Measurements from ENCODE around the gene SEC23B.

GRCh38 chr20:18585134-18585533, 77.4 kb downstream of the SEC23B start:
- TF ChIP-seq, protein P1, sequence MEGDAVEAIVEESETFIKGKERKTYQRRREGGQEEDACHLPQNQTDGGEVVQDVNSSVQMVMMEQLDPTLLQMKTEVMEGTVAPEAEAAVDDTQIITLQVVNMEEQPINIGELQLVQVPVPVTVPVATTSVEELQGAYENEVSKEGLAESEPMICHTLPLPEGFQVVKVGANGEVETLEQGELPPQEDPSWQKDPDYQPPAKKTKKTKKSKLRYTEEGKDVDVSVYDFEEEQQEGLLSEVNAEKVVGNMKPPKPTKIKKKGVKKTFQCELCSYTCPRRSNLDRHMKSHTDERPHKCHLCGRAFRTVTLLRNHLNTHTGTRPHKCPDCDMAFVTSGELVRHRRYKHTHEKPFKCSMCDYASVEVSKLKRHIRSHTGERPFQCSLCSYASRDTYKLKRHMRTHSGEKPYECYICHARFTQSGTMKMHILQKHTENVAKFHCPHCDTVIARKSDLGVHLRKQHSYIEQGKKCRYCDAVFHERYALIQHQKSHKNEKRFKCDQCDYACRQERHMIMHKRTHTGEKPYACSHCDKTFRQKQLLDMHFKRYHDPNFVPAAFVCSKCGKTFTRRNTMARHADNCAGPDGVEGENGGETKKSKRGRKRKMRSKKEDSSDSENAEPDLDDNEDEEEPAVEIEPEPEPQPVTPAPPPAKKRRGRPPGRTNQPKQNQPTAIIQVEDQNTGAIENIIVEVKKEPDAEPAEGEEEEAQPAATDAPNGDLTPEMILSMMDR (IDR thresholded peaks at IDR 0.05): no peak
- no peak for TF ChIP-seq POLR2A (IDR thresholded peaks at IDR 0.05; ENCODE audit: low read depth)

Measured in esophagus muscularis mucosa (tissue), 3 donors.